H1 (cell line): ENCODE data around the gene TMPRSS3. TPM values are rescaled to one million over a fixed set of nuclear protein-coding genes. Genes with fewer than 3 reads are reported as not detected.

ENCODE experiments used
- POU5F1 ChIP-seq: IDR thresholded peaks from 2 replicates; pipeline ENCODE4 v1.6.1; 2011; ENCODE audit warnings: low read depth, mild to moderate bottlenecking, low read length, moderate library complexity
- RFX5 ChIP-seq: IDR thresholded peaks from 2 replicates; pipeline ENCODE4 v1.6.1; 2011; ENCODE audit warnings: low read depth, low read length, improper control_type of control experiment, borderline replicate concordance
- polyA plus RNA-seq, 7 experiments: library from polyadenylated mRNA; depleted of rRNA in 3 of 7; stranded (reverse) in 5 of 7; unstranded in 2 of 7; fragments of >200 nt in 5 of 7; fragments of 200-250 nt in 2 of 7; gene quantifications; 1 replicate in 5 of 7; 2 replicates in 1 of 7; 4 replicates in 1 of 7; pipeline versions ENCODE4 v1.2.1 to v1.2.3, GENCODE V29; 2011 to 2013; ENCODE audit warnings: missing spikeins in 2 of 7, mixed read lengths in 2 of 7
- total RNA-seq: library from RNA; stranded (reverse); fragmentation: NEBNext Ultra II Directional; extraction: Animal tissue kit (Norgen Biotek cat#: 25700); gene quantifications from 2 replicates; pipeline ENCODE4 v1.2.1, GENCODE V29; 2021

Gene TMPRSS3
- total and polyA plus RNA-seq, 2 of the 8 experiments (the other 6 are each of a cell fraction or from before 2014, with no cell fraction given): 0.38 TPM; not detected in 1

DNA sequence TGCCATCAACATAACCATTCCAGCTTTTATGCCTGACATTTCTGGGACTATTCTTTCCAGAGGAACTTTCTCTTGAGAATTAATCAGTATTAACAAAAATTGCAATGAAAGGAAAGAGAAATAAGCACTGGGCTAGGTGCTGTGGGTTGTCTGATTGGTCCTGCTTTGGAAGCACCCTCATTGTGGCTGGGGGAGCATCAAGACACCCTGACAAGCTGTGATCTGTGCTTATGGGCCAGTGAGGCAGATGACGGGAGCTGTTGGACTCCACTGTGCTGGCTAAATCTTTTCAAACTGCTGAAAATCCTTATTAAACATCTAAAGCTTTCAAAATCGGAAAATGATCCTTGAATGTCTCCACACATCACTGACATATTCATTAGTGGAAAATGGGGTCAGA lies 27.8 kb upstream of the TMPRSS3 start (continued):
- TF ChIP-seq RFX5 (no peak), POU5F1 (no peak)
